ENCODE measurements around the gene MAD1L1. TPM values are rescaled to one million over a fixed set of nuclear protein-coding genes. Genes with fewer than 3 reads are reported as not detected.

MAD1L1 gene
- total and polyA plus RNA-seq, 2 of the 8 experiments (the other 6 are each of a cell fraction or from before 2014, with no cell fraction given): 40.4 to 44.6 TPM

- no peak overlapping the region for H3K4ac ChIP-seq (replicated peaks; ENCODE audit: insufficient read length, low read depth, low read length)
- no peak overlapping the region for H3K4me2 ChIP-seq (ENCODE audit: insufficient read depth in 1 of 2, low read depth in 2 of 2, low read length in 2 of 2)
- H2BK20ac ChIP-seq (ENCODE audit: low read length): no peak overlapping the region
- H2BK15ac ChIP-seq (ENCODE audit: low read length): no peak overlapping the region
- H3K9ac ChIP-seq (replicated peaks in 1 of 4; ENCODE audit: extremely low read depth in 1 of 4, low read depth in 3 of 4, low read length in 3 of 4): no peak overlapping the region
- H3K18ac ChIP-seq (ENCODE audit: extremely low read depth, low read length): no peak overlapping the region
- TF ChIP-seq SP2 (IDR thresholded peaks at IDR 0.05; ENCODE audit: low read length) (no peak), CHD1 (IDR thresholded peaks at IDR 0.05; ENCODE audit: low read depth, low read length) (no peak), CTBP2 (IDR thresholded peaks at IDR 0.05; ENCODE audit: borderline replicate concordance, insufficient read depth, insufficient read length, low read length) (no peak), ZNF274 (IDR thresholded peaks at IDR 0.05; ENCODE audit: borderline replicate concordance, extremely low read depth, low read length) (no peak), SUZ12 (IDR thresholded peaks at IDR 0.05; ENCODE audit: low read length) (no peak), YY1 (IDR thresholded peaks at IDR 0.05; ENCODE audit: low read depth, low read length) (no peak), KDM4A (IDR thresholded peaks at IDR 0.05; ENCODE audit: low read depth, low read length, severe bottlenecking) (no peak)
- no peak overlapping the region for H3K27ac ChIP-seq (ENCODE audit: low read depth, low read length)
- no peak overlapping the region for H3K23ac ChIP-seq (ENCODE audit: insufficient read length)
- no peaks in the 10 kb centered on the region for H3K27me3 ChIP-seq (replicated peaks in 1 of 4; ENCODE audit: control insufficient read depth in 3 of 4, extremely low read depth in 1 of 4, insufficient read depth in 3 of 4, low read length in 3 of 4)
- FAIRE-seq (no peak), DNase-seq (ENCODE audit: low read depth in 1 of 2, low spot score in 2 of 2) (no peak)
- no peak overlapping the region for H2AFZ ChIP-seq (ENCODE audit: low read length)
- no peak overlapping the region for H3K56ac ChIP-seq (replicated peaks; ENCODE audit: insufficient read length, low read depth, low read length)
- H4K91ac ChIP-seq (replicated peaks; ENCODE audit: insufficient read length, low read length): no peak overlapping the region
- peaks cover 0 to 4% (median 0%) of the 10 kb centered on the region in 4 experiments; a peak in 4 of 8 replicates for H3K36me3 ChIP-seq (ENCODE audit: control insufficient read depth in 2 of 4, insufficient read depth in 4 of 4, low read length in 3 of 4)
- H2BK120ac ChIP-seq (replicated peaks; ENCODE audit: low read depth, low read length): no peak overlapping the region
- H4K20me1 ChIP-seq (replicated peaks in 1 of 2; ENCODE audit: control insufficient read depth in 1 of 2, insufficient read depth in 2 of 2, low read length in 2 of 2): peaks cover 0 to 8% of the 10 kb centered on the region in 2 experiments
- POLR2A ChIA-PET (ENCODE audit: partially characterized antibody): interaction anchor here (0.7 to 1.7 kb wide), 6 partner anchors 10 to 121 kb away, joined by 3 to 12 read pairs (median 4); partner anchors contain the start of genes MRM2 and NUDT1
- no peak overlapping the region for H3K14ac ChIP-seq (ENCODE audit: insufficient read length)
- no peak overlapping the region for H4K5ac ChIP-seq (ENCODE audit: insufficient read length, low read depth, low read length)
- no peak overlapping the region for H2BK12ac ChIP-seq (ENCODE audit: low read depth, low read length)
- H3K9me3 ChIP-seq (ENCODE audit: insufficient read depth in 2 of 2, low read depth in 1 of 2, low read length in 1 of 2): no peaks in the 10 kb centered on the region
- H3K23me2 ChIP-seq (ENCODE audit: low read depth, low read length): no peaks in the 10 kb centered on the region
- H3K79me1 ChIP-seq (ENCODE audit: low read depth, low read length): no peaks in the 10 kb centered on the region
- H3K79me2 ChIP-seq (ENCODE audit: control insufficient read depth in 1 of 2, insufficient read depth in 2 of 2, low read length in 2 of 2): no peaks in the 10 kb centered on the region
- no peak overlapping the region for H4K8ac ChIP-seq (ENCODE audit: extremely low read depth, insufficient read depth, low read length)
- H3K4me3 ChIP-seq (ENCODE audit: extremely low read depth in 1 of 4, insufficient read depth in 2 of 4, low read depth in 3 of 4, low read length in 4 of 4): no peak overlapping the region
- 87% methylated on average over 10 of the region's 10 CpGs; no CpG with 5 or more reads in 1 of the 2 experiments for WGBS, 2 experiments (ENCODE audit: extremely low coverage in 1 of 2, insufficient coverage in 1 of 2, insufficient read length in 1 of 2, insufficient replicate concordance in 2 of 2, low coverage in 1 of 2, low lambda C conversion rate in 2 of 2, missing lambda C conversion rate in 1 of 2)
- no peak overlapping the region for H2BK5ac ChIP-seq (ENCODE audit: low read depth, low read length)
- H2AK5ac ChIP-seq (ENCODE audit: low read depth, low read length): no peak overlapping the region
- CTCF ChIA-PET (ENCODE audit: partially characterized antibody): interaction anchor here (0.5 to 1.6 kb wide), 3 partner anchors 53 to 97 kb away, joined by 3 to 5 read pairs (median 3); no protein-coding TSS in a partner anchor
- peaks cover 0 to 5% (median 2%) of the 10 kb centered on the region in 4 experiments; a peak in 3 of 7 replicates for H3K4me1 ChIP-seq (replicated peaks in 1 of 4; ENCODE audit: control insufficient read depth in 3 of 4, insufficient read depth in 4 of 4, low read length in 3 of 4)
Observed at GRCh38 chr7:2251381-2251780, 18.6 kb upstream of the MAD1L1 start.
